Fibroblast of skin of left biceps (primary cell): ENCODE data around the gene H2AZ1.

ENCODE experiments used
- DNase-seq, 2 experiments: peaks; one replicate each; pipeline ENCODE4 v3.0.0-alpha.2; 2013; ENCODE audit warnings: low read depth in 2 of 2

The H2AZ1 gene

GRCh38 chr4:99946356-99947189 lies 3.5 kb downstream of the H2AZ1 start, which contains the start of gene DNAJB14:
Gene DNAJB14, minus strand, starts transcription at chr4:99946618. Its CDS starts 47 bp downstream, at chr4:99946571.
- DNase-seq: peak in 1 of 2 experiments; percentile 45

GRCh38 chr4:99945718-99946355 lies 4.2 kb downstream of the H2AZ1 start:
- DNase-seq: no peak

GRCh38 chr4:99943904-99944437 lies 6.1 kb downstream of the H2AZ1 start:
- DNase-seq: no peak

- no peak for DNase-seq
These were observed 11.8 kb downstream of the H2AZ1 start for GRCh38 chr4:99938243-99938753.

GRCh38 chr4:99934891-99935290 lies 15.2 kb downstream of the H2AZ1 start:
- no peak for DNase-seq

- no peak for DNase-seq
These were observed 22.5 kb downstream of the H2AZ1 start for GRCh38 chr4:99927566-99927965.

GRCh38 chr4:99921174-99921573 lies 28.9 kb downstream of the H2AZ1 start:
- no peak for DNase-seq

- no peak for DNase-seq
These were observed 31.4 kb downstream of the H2AZ1 start for GRCh38 chr4:99918656-99919055.

- no peak for DNase-seq
These were observed 32.5 kb downstream of the H2AZ1 start for GRCh38 chr4:99917575-99917974.

- no peak for DNase-seq
These were observed 34.6 kb downstream of the H2AZ1 start for GRCh38 chr4:99915449-99915848.
